Stimulated activated CD4-positive, alpha-beta T cell treated with anti-CD3 and anti-CD28 coated beads, Interleukin-1b, Interleukin-23, amount 100 ng/mL, for 1 hour (primary cell): Measurements from ENCODE around the gene IGSF23.
"Not testable (repeated sequence)": the region's sequence is repeated elsewhere in the genome, so short reads cannot be mapped to it uniquely, and the experiment has no call there.

Experiments used
- DNase-seq, 2 donors: peaks; one replicate each; pipeline ENCODE4 v3.0.0-alpha.2; 2020; ENCODE audit warnings: low read depth in 2 of 2

The IGSF23 gene

GRCh38 chr19:44666852-44667556 lies 53.6 kb downstream of the IGSF23 start:
- DNase-seq: no peak

- DNase-seq: no peak
Measured at GRCh38 chr19:44668985-44669764, 55.8 kb downstream of the IGSF23 start.

- DNase-seq: not testable (repeated sequence)
Measured at GRCh38 chr19:44670027-44670426, 56.7 kb downstream of the IGSF23 start.

GRCh38 chr19:44671400-44671799 lies 58.0 kb downstream of the IGSF23 start, which contains the start of gene CEACAM19:
CEACAM19 (plus strand) TSS chr19:44671482; CDS start chr19:44671932, 450 bp downstream.
- no peak for DNase-seq

GRCh38 chr19:44672226-44672625 lies 58.9 kb downstream of the IGSF23 start:
- no peak for DNase-seq

GRCh38 chr19:44673510-44673909 lies 60.1 kb downstream of the IGSF23 start:
- no peak for DNase-seq

GRCh38 chr19:44675521-44675920 lies 62.2 kb downstream of the IGSF23 start:
- no peak for DNase-seq

GRCh38 chr19:44677019-44677811 lies 63.9 kb downstream of the IGSF23 start:
- DNase-seq: no peak

GRCh38 chr19:44680536-44680935 lies 67.2 kb downstream of the IGSF23 start:
- no peak for DNase-seq

GRCh38 chr19:44681992-44682790 lies 68.8 kb downstream of the IGSF23 start:
- no peak for DNase-seq

- DNase-seq: no peak
Measured at GRCh38 chr19:44682807-44683206, 69.4 kb downstream of the IGSF23 start.

- no peak for DNase-seq
Measured at GRCh38 chr19:44683434-44684210, 70.3 kb downstream of the IGSF23 start.

GRCh38 chr19:44684396-44684795 lies 71.0 kb downstream of the IGSF23 start:
- DNase-seq: not testable (repeated sequence)

GRCh38 chr19:44684892-44685863 lies 71.8 kb downstream of the IGSF23 start:
- no peak for DNase-seq

GRCh38 chr19:44685877-44686276 lies 72.5 kb downstream of the IGSF23 start:
- no peak for DNase-seq
